ENCODE measurements around the gene GNAI3. TPM values are rescaled to one million over a fixed set of nuclear protein-coding genes. Genes with fewer than 3 reads are reported as not detected.

The GNAI3 gene
- total RNA-seq, 1 experiment from 2014 or later = 6.4 TPM

- Mint-ChIP-seq H3K27me3 (ENCODE audit: insufficient read depth, unreplicated experiment) (no peaks in the 10 kb centered on the region), H3K4me1 (ENCODE audit: low read depth, unreplicated experiment) (no peaks in the 10 kb centered on the region), H3K36me3 (ENCODE audit: insufficient read depth, unreplicated experiment) (peaks cover 15% of the 10 kb centered on the region), H3K4me3 (ENCODE audit: unreplicated experiment) (no peak overlapping the region), H3K27ac (ENCODE audit: unreplicated experiment) (no peak overlapping the region), H3K9me3 (ENCODE audit: unreplicated experiment) (no peaks in the 10 kb centered on the region)
- H3K27me3 ChIP-seq (replicated peaks; ENCODE audit: control insufficient read depth, insufficient read depth, low read length) = no peaks in the 10 kb centered on the region
- intact Hi-C loops (cut with micrococcal nuclease; ENCODE audit: unreplicated experiment) = no loop called here
- no peaks in the 10 kb centered on the region; the same call in 1 of the 2 replicates for H3K4me1 ChIP-seq
- POLR2A ChIA-PET = no interaction called here
- no peak overlapping the region for H3K4me3 ChIP-seq (ENCODE audit: low read depth, low read length)
- CTCF ChIA-PET = no interaction called here
- no peak for DNase-seq
- TF ChIP-seq CTCF (IDR thresholded peaks at IDR 0.05; ENCODE audit: insufficient read depth in 1 of 2, low read depth in 1 of 2, low read length in 1 of 2, severe bottlenecking in 1 of 2, unreplicated experiment in 1 of 2) = no peak
- no TSS peak for BruUV-seq (replicated peaks)
- no peaks in the 10 kb centered on the region for H3K9me3 ChIP-seq
- no peaks in the 10 kb centered on the region for H3K36me3 ChIP-seq (ENCODE audit: control insufficient read depth, insufficient read depth, low read length)
These were observed 31.1 kb downstream of the GNAI3 start for GRCh38 chr1:109579491-109579890.

GRCh38 chr1:109582021-109582420 lies 33.6 kb downstream of the GNAI3 start:
- peaks cover 30% of the 10 kb centered on the region for H3K36me3 Mint-ChIP-seq (ENCODE audit: insufficient read depth, unreplicated experiment)

GRCh38 chr1:109584766-109585165 lies 36.4 kb downstream of the GNAI3 start:
- Mint-ChIP-seq H3K4me3 (ENCODE audit: unreplicated experiment) (no peak overlapping the region), H3K27me3 (ENCODE audit: insufficient read depth, unreplicated experiment) (no peaks in the 10 kb centered on the region), H3K27ac (ENCODE audit: unreplicated experiment) (no peak overlapping the region), H3K9me3 (ENCODE audit: unreplicated experiment) (no peaks in the 10 kb centered on the region), H3K4me1 (ENCODE audit: low read depth, unreplicated experiment) (peaks cover 10% of the 10 kb centered on the region), H3K36me3 (ENCODE audit: insufficient read depth, unreplicated experiment) (peaks cover 42% of the 10 kb centered on the region)
- POLR2A ChIA-PET = no interaction called here
- H3K36me3 ChIP-seq (ENCODE audit: control insufficient read depth, insufficient read depth, low read length) = no peaks in the 10 kb centered on the region
- no peak for TF ChIP-seq CTCF (IDR thresholded peaks at IDR 0.05; ENCODE audit: insufficient read depth in 1 of 2, low read depth in 1 of 2, low read length in 1 of 2, severe bottlenecking in 1 of 2, unreplicated experiment in 1 of 2)
- no peaks in the 10 kb centered on the region for H3K27me3 ChIP-seq (replicated peaks; ENCODE audit: control insufficient read depth, insufficient read depth, low read length)
- intact Hi-C loops (cut with micrococcal nuclease; ENCODE audit: unreplicated experiment) = no loop called here
- no peak for DNase-seq
- no peaks in the 10 kb centered on the region for H3K9me3 ChIP-seq
- CTCF ChIA-PET = no interaction called here
- no peaks in the 10 kb centered on the region; the same call in 1 of the 2 replicates for H3K4me1 ChIP-seq
- H3K4me3 ChIP-seq (ENCODE audit: low read depth, low read length) = no peak overlapping the region
- no TSS peak for BruUV-seq (replicated peaks)

More at GRCh38 chr1:109582021-109582420, 33.6 kb downstream of the GNAI3 start:
- no peaks in the 10 kb centered on the region for H3K27me3 Mint-ChIP-seq (ENCODE audit: insufficient read depth, unreplicated experiment)
- H3K36me3 ChIP-seq (ENCODE audit: control insufficient read depth, insufficient read depth, low read length) = no peaks in the 10 kb centered on the region
- CTCF ChIA-PET = no interaction called here
- POLR2A ChIA-PET = no interaction called here
- BruUV-seq (replicated peaks) = no TSS peak
- no peak for DNase-seq
- no peaks in the 10 kb centered on the region; the same call in 1 of the 2 replicates for H3K4me1 ChIP-seq
- no peak overlapping the region for H3K4me3 ChIP-seq (ENCODE audit: low read depth, low read length)
- no peaks in the 10 kb centered on the region for H3K27me3 ChIP-seq (replicated peaks; ENCODE audit: control insufficient read depth, insufficient read depth, low read length)
- H3K4me1 Mint-ChIP-seq (ENCODE audit: low read depth, unreplicated experiment) = no peaks in the 10 kb centered on the region
- intact Hi-C loops (cut with micrococcal nuclease; ENCODE audit: unreplicated experiment) = no loop called here
- no peak overlapping the region for H3K4me3 Mint-ChIP-seq (ENCODE audit: unreplicated experiment)
- no peak overlapping the region for H3K27ac Mint-ChIP-seq (ENCODE audit: unreplicated experiment)
- H3K9me3 Mint-ChIP-seq (ENCODE audit: unreplicated experiment) = no peaks in the 10 kb centered on the region
- H3K9me3 ChIP-seq = no peaks in the 10 kb centered on the region
- TF ChIP-seq CTCF (IDR thresholded peaks at IDR 0.05; ENCODE audit: insufficient read depth in 1 of 2, low read depth in 1 of 2, low read length in 1 of 2, severe bottlenecking in 1 of 2, unreplicated experiment in 1 of 2) = no peak

All from Caco-2 (cell line).